Hematopoietic multipotent progenitor cell treated with erythropoietin and hydrocortisone succinate and interleukin-3 and kit ligand, for 15 days (in vitro differentiated cells): ENCODE data around the gene CTSE.
"Not testable (repeated sequence)": the region's sequence is repeated elsewhere in the genome, so short reads cannot be mapped to it uniquely, and the experiment has no call there.

Experiments
- DNase-seq: peaks from one replicate; pipeline ENCODE4 v3.0.0-alpha.2; 2015; ENCODE audit warnings: low spot score

The CTSE gene

DNA sequence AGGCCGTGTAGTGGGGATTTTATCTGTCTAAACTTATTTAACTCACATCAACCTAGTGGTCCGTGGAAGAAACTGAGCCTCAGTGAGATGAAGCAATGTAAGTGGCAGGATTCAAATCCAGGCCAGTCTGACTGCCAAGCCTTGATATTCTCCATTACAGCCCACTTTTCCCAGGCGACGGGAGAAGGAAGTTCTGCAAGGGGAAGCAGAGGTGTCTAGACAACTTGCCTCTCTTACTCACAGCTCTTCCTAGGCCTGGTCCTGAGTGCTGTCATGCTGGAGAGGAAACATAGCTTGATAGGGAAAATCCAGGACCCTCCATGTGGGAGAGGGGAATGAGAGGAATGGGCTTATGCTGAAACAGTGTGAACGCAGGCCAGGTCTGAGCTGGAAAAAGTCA, 9.1 kb downstream of the CTSE start:
- no peak for DNase-seq

DNA sequence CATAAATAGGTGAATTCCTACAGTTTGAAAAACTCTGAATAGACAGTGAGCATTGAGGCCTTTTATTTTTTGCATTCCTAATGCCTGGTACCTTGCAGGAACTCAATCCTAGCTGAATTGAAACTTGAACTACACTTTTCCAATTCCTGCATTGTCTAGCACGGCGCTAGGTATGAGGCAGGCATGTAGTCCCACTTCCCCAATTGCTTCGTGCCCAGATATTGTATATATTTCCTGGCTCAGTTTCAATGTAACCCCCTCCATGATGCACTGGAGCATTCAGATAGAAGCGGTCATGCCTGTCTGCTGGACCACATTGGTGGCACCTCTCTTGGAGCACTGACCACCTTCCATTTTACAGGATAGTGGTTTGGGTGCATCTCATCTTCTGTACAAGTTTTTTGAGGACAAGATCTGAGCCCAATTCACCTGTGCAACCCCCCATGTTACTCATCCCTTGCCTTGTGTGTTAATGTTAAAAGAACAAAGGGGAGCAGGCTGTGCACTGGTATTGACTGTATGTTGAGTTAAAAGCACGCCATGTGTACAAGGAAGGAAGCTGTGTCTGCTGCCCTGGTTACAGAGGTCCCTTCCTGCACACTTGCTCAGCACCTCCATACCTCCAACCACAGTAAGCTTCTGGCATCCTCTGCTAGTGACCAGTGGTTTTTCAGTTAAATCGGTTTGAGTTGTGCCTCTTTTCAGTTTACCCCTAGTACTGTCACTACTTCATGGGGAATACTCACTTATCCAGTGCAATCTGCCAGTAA, 10.5 kb downstream of the CTSE start:
- no peak for DNase-seq

DNA sequence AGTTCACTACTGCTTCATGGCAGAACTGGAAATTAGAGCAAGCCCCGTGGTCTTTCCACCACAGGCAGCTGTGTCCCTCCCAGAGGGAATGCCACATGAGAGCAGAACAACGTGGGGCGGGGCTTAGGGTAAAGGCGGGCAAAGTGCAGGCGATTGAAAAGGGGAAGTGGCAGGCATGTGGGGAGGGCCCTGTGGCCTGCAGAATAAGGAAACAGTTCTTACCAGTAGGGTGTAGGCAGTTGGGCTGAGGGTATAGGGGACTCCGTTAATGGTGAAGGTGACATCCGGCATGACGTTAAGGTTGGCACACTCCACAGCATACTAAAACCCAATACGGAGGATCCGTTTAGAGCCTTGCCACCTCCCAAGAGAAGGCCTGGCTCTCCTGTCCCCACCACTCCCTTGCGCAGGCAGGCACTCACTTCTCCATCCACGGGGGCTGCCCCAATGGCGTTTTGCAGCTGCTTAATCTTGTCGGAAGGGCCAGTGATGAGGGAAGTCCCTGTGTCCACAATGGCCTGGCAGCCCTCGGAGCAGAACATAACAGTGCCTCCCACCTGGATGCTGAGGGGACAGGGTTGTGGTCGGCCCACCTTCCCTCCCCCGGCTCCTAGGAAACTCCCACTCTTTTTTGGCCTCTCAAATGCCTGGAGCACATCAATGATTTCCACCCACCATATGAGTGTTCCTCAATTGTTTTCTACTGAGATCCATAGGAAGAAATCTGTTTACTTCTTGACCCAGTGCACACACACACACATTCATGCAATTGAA, 11.4 kb downstream of the CTSE start:
- DNase-seq: peak; percentile 32

DNA sequence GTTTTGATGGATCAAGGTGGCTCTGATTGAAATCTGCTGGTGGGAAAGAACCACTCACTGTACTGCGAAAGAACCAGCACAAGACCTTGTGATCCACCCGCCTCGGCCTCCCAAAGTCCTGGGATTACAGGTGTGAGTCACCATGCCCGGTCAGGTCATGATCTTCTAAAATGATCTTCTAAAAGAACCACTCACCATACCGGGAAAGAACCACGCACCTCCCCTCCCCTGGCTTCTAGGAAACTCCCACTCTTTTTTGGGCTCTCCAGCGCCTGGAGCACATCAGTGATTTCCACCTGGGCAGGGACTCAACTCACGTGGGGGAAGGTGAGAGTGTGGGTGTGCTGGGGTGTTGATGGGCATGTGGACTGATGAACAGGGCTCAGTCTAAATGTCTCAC, 12.6 kb downstream of the CTSE start:
- DNase-seq: no peak

DNA sequence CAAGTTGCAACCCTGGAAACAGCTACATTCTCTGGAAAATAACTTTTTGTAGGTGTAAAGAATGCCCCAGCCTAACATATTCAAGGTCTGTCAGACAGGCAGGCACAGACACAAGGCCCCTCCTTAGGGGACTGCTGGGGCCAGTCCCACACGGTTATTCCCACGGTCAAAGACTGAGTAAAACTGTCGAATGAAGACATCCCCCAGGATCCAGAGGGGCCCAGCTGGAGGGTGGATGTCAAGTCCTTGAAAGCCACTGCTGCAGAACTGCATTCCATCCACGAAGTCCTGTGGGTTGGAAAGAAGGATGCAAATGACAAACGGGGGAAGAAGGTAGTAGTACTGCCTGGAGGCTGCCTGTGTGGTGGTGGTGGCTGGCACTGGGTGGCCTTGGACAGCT, 13.6 kb downstream of the CTSE start:
- no peak for DNase-seq

DNA sequence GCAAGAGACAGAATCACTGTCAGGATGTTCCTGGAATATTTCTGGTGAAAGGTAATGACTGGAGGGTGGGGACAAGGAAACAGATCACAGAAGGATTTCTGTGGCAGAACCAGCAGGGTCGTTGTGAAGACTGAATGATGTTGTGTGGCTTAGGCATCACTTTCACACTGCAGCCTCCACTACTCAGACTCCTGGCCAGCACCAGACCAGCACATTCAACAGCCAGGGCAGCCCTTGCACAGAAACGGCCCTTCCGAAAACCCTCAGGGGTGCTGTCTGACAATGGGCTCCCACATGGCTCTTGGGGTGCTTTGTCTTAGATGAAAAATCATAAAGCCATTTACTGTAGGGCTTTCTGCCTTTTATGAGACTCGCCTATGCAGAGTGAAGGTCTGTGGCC, 16.7 kb downstream of the CTSE start:
- DNase-seq: no peak

DNA sequence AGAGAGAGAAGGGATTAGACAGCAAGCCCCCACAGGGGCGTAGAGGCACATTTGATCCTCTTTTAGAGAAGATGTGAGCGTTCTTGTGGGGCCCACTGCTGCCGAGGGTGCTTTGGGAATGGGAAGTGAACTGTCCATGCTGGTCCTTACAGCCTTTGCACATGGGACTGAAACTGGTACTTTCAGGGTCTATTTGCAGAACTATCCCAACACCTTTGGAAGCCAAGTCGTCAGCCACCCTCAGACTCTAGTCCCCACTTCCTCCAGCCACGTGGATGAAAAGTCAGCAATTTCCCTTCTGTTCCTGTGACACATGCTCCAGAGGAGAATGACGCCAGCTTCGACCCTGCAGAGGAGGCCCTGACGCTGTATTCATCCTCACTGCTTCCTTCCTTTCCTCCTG, 17.9 kb downstream of the CTSE start:
- no peak for DNase-seq

DNA sequence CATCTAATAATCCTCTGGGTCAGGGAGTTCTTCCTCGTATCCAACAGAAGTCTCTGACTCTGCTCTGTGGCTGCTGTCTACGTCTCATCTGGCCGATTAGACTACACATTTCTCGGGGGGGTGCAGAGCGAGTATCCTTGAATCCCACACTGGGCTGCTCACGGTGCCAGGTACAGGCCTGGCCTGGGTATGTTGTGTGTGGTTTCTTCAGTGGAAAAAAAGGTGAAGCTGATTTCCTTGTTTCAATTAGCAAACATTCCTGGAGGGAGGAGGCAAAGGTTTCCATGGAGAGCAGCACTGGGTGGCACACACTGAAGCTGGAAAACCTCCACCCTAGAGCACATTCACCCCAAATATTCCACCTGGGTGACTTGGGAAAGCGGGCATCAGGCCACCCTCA, 18.5 kb downstream of the CTSE start:
- no peak for DNase-seq

DNA sequence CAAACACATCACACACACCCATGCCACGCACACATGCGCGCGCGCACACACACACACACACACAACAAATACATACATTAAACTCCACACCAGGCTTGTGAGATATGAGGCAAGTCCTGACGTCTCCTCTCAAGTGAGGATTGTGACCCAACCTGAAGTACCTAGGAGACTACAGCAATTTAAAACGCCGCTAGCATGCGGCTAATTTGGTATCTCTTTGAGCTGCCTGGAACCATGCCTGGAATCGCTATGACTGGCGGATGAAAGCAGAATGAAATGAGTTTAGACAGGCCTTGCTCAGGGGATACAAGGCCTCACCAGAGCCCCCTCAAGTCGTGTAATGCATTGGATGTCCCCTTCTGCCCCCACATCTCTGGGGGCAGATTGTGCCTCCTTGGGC, 18.9 kb downstream of the CTSE start:
- no peak for DNase-seq

DNA sequence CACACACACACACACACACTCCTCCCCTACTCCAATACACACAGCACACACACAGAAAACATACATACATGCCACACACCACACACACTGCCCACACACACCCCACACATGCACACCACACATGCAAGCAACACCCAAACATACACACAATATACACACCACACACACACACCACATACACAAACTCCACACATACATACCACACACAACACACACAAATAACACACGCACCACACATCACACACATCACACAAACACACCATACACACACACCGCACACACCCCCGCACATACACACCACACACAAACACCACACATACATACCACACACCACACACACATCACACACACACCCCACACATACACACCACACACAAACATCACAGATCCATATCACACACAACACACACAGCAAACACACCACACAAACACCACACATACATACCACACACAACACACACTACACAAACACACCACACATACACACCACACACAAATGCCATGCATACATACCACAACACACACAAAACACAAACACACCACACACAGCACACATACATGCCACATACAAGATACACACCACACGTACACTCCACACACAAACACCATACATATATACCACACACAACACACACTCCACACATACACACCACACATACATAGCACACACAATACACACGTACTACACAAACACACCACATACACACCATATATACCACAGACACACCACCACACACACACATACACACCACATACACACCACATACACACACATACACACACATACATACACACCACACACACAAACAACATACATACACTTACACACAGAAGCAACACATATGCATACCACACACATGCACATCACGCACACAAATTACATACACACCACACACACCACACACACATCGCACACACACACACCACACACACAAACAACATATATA, 19.6 kb downstream of the CTSE start:
- DNase-seq: no peak

DNA sequence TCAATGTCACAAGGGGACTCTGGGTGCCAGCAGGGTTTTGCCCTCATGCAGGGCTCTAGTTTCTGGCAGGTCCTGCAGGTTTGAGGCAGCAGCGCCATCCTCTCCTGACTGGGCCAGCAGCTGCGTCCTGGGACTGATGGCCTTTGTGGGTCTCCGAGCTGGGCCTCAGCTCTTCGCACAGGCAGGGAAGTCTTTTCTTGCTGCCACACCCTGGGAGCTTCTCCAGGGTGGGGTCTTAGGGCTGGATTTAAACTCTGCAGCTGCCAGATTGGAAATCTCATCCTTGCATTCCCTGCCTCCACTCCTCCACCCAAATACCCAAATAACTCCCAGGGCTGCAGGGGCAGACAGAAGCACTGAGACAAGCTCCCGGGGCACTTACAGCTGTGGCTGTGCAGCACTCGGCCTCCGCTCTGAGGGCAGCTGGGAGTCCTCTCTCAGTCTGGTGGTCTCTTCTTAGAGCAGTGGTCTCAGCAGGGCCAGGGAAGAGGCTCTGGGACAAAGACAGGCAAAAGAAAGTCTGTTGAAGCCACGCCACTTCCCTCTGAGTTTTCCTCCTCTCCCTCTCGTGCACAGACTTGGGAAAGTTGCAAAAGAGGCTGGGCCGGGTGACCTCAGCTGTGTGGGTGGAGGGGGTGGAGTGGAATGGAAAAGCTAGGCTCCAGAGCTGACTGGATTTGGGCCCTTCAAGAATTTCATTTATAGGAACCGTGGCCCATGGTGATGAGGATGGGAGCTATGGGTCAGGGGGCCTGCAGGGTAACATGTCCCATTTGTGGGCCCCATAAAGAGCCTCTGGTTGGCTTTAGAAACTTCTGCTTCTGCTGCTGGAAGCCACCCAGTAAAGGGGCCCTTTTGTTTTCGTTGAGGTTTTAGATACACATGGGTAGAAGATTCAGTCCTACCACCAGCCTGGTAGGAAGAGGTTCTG, 20.6 kb downstream of the CTSE start, which contains the start of gene RAB7B:
Gene RAB7B (minus strand): TSS at position 525 of the 931 bp plus-strand sequence. CDS start 9,260 bp downstream, outside the sequence.
- DNase-seq: no peak

DNA sequence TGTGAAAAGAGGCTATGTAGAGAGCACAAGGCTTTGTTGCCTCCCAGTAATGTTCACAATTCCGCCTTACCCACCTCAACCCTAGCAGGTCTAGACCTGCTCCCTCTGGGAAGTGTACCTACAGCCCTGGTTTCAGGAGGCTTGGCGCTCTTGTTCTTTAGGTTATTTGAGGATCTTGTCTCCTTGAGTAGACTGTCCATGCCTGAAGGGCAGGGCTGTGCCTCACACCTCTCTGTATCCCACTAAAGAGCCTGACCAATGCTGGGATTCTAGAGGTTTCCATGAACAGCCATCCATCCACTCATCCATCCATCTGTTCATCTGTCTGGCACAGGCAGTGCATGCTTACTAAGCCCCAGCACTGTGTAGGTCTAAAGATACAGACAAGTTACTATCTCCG, 21.5 kb downstream of the CTSE start:
- no peak for DNase-seq

DNA sequence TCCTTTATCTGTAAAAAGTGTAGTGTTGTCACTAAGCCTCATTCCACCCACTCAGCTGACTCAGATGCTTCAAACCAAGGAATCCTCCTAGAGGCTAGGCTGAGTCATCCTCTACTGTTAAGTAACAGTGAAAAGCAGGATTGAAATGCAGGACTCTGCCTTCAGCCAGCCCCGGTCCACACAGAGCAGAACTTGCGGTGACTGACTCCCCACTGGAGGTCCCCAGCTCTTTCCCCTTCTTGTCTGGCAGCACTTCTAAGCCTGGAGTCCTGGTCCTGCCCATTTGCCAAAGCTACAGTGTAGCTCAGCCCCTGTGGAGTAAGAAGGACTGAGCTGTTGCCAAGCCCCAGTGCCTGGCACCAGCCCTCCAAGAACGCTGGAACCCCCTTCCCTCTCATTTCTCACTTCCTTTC, 22.2 kb downstream of the CTSE start:
- DNase-seq: peak; percentile 14

DNA sequence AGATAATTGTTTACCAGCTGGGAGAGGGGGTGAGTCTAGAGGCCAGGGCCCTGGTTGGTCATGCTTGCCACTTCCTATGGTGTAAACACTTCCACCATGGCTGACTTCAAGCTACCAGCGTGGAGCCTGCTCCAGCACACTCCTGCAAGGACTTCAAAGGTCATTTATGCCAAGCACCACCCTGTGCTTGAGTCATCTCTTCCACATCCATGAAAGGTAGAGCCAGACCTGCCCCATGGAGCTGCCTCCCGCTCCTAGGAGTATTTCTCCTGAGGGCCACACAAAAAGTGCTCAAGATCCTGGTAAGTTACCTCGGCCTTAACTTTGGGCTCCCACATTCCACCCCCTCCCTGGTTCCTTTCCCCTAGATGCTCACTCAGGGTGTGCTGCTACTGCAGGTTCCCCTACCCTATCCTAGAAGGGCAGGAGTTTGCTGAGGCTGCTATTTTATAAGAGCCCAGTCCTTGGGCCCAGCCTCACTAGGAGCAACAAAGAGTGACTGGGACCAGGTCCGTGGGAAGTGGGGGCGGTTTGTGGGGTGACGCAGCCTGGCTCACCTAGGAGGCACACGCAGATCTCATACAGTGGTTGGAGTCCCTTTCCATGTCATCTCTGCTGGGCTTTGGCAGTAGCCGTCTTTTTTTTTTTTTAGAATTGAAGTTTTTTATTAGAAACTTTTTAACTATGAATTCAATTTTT, 22.9 kb downstream of the CTSE start:
- no peak for DNase-seq

DNA sequence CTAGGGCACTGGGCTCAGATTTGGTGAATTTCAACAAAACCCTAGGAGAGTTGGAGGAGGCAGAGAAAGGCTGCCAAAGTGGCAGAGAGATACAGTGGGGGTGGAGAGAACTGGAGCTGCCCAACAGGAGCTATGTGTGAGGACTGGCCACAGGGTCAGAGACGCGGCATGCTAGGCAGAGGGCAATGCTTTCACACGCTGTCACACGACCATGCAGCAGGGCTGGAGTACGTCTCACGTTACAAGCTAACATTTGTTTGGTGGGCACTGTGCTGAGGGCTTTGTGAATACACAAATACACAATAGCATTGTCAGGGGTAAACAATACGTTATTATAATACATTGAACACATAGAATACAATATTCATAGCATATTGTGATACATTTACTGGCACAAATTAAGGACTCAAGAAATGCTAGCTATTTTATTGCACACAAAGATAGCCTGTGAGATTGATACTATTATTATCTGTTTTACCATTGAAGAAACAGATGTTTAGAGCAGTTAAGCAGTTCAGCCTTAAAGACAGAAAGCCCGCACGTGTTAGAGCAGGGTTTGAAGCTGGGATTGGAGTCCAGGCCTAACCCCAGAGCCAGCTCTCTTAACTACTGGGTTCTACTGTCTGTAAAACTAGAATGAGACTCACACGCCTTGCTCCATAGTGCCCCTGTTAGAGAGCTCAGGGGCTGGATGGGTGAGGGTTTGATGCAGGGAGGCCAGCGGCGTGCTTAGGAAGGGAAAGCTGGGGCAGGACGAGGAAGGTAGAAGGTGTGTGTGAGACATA, 25.0 kb downstream of the CTSE start:
- no peak for DNase-seq

DNA sequence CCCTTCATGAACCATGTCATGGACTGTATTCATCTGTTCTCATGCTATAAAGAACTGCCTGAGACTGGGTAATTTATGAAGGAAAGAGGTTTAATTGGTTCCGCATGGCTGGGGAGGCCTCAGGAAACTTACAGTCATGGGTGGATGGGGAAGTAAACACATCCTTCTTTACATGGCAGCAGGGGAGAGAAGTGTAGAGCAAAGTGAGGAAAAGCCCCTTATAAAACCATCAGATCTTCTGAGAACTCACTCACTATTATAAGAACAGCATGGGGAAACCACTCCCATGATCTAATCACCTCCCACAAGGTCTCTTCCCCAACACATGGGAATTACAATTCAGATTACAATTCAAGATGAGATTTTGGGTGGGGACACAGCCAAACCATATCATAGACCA, 27.1 kb downstream of the CTSE start:
- DNase-seq: not testable (repeated sequence)

DNA sequence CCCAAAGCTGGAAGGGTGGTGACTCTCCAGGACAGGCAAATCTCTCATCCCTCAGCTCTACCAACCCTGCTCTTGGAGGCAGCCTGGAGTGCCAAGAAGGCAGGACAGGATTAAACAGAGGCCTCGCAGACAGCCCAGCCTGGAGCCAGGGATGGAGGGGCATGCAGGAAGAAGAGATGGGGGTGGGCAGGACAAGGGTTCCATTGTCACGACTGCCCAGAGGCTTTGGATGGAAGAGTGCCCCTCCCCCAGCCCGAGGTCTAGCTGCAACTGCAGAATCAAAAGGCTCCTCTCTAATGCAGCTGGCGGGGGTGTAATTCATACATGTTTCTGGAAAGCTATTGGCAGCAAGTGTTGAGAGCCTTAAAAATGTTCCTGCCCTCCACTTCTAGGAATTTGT, 29.3 kb downstream of the CTSE start:
- DNase-seq: no peak

DNA sequence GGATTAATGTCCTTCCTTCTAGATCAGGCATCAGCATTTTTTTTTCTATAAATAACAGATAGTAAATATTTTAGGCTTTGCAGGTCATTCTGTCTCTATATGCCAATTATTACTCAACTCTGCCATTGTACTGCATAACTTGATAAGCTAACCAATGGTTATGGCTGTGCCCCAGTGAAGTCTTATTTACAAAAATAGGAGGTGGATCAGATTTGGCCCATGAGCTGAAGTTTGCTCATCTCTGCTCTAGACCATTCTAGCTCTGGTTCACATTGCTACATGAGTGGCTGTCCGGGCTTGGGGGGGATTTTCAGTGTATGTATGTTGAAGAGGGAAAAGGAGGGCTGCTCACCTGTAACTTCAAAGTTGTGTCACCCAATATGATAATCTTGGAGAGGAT, 30.6 kb downstream of the CTSE start:
- DNase-seq: no peak

DNA sequence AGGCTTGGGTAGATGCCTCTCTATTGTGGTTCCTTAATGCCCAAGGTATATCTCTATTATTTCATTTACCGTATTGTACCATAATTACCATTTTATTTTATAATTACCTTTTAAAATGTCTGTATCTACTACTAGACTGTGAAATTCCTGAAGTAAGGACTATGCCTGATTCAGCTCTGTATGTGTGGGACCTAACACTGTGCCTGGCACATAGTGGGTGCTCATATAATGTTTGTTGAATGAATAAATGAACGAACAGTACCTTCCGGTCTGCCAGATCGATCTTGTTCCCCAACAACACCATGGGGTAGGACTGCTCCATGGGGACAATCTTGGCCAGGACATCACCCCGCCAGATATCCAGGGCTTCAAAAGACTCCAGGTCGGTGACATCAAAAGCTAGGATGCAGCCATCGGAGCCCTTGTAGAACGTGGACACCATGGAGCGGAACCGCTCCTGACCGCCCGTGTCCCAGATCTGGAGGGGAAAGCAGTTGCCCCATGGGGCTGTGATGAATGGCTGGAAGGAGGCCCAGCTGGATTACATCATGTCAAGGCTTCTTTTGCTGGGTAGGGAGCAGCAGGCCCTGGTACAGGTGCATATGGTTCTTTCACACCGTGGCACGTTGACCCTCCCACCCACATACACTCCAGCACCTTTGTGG, 31.3 kb downstream of the CTSE start:
- DNase-seq: no peak
